NCI-H2107 treated with DMSO at 0.1 percent for 48 hours (cell line): ENCODE measurements around the gene ZFPL1.

Experiments used
- DNase-seq: peaks from one replicate; lab custom pipeline; 2025; ENCODE audit not compliant: unreplicated experiment; lab: John Stamatoyannopoulos, UW

ZFPL1 gene

GRCh38 chr11:65090628-65091027 lies 6.6 kb downstream of the ZFPL1 start:
- no peak for DNase-seq

DNA sequence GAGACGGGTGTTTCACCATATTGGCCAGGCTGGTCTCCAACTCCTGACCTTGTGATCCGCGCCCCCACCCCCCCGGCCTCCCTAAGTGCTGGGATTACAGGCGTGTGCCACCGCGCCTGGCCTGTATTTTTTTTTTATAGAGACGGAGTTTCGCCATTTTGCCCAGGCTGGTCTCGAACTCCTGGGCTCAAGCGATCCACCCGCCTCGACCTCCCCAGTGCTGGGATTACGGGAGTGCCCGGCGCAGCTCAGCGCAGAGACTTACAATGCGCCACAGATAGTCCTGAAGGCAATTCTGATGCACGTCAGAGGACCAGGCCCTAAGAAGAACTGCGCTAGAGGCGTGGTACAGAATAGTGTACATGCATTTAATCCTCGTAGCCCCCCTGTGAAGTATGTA lies 11.4 kb downstream of the ZFPL1 start:
- no peak for DNase-seq

- peak; percentile 79 for DNase-seq
Measured at GRCh38 chr11:65095974-65096806, 12.2 kb downstream of the ZFPL1 start, which contains the start of gene VPS51. Gene VPS51, plus strand, starts transcription at chr11:65096214. Its CDS starts 37 bp downstream, at chr11:65096251.

DNA sequence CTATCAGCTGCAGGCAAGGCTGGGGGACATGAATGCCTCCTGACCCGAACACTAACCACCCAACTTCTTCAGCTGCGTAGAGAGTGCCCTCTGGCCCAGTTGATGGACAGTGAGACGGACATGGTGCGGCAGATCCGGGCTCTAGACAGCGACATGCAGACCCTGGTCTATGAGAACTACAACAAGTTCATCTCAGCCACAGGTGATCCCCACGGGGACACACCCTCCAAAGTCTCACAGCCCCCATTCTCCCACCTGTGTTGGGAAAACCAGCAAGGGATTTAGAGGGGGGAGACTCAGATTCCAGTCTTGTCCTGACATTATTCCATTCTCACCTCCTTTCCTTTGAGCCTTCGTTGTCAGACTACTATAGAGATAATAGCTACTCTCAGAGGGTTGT lies 12.9 kb downstream of the ZFPL1 start:
- no peak for DNase-seq

- DNase-seq = no peak
Measured at GRCh38 chr11:65100674-65101350, 16.8 kb downstream of the ZFPL1 start.

- DNase-seq = no peak
Measured at GRCh38 chr11:65102142-65103095, 18.4 kb downstream of the ZFPL1 start.

DNA sequence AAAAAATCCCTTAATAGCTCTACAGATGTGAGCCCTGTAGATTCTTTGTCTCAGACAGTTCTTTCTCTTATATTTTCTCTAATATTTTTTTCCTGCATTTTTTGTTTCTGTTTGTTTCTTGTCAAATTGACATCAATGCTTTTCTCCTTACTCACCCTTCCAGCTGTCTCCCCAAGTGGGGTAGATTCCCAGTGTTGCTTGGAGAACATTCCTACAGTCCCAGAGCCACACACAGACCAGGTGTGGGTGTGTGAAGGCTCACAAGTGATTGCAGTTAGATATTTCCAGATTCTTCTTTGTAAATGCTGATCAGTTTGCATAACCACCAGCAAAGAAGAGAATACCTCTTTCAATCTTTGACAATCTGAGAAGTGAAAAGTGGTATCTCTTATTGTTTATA lies 19.5 kb downstream of the ZFPL1 start:
- DNase-seq = no peak

DNA sequence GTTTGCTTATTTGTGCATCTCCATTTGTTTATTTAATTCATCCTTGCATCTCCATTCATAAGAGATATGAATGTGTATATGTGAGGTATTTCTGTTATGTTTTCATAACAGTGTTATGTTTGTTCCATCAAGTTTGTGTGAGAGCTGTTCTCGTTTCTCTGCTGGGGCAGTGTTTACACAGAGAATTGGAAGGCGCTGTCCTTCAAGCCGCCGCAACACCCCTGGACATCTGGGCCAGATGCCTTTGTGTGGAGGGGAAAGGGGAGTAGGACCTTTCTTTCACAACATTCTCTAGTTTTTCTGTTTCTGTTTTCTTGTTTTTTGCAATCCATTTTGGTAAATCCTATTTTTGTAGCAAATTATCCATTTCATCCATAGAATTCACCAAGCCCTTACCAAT lies 20.6 kb downstream of the ZFPL1 start:
- DNase-seq = no peak

GRCh38 chr11:65107078-65107477 lies 23.1 kb downstream of the ZFPL1 start:
- DNase-seq = no peak

DNA sequence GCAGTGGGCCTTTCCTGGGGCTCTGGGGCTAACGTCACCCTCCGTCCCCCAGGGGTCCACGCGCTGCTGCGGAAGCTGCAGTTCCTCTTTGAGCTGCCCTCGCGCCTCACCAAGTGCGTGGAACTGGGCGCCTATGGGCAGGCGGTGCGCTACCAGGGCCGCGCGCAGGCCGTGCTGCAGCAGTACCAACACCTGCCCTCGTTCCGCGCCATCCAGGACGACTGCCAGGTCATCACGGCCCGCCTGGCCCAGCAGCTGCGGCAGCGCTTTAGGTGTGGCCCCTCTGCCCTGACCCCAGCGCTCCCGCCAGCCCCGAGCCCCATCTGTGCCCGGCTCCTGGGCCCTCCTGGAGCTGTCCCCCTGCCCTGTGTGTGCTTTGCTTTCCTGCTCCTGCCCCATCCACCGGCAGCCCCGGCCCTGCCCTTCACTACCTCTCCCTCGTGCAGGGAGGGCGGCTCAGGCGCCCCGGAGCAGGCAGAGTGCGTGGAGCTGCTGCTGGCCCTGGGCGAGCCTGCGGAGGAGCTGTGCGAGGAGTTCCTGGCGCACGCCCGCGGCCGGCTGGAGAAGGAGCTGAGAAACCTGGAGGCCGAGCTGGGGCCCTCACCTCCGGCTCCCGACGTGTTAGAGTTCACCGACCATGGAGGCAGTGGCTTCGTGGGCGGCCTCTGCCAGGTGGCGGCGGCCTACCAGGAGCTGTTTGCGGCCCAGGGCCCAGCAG lies 23.9 kb downstream of the ZFPL1 start:
- DNase-seq = no peak

DNA sequence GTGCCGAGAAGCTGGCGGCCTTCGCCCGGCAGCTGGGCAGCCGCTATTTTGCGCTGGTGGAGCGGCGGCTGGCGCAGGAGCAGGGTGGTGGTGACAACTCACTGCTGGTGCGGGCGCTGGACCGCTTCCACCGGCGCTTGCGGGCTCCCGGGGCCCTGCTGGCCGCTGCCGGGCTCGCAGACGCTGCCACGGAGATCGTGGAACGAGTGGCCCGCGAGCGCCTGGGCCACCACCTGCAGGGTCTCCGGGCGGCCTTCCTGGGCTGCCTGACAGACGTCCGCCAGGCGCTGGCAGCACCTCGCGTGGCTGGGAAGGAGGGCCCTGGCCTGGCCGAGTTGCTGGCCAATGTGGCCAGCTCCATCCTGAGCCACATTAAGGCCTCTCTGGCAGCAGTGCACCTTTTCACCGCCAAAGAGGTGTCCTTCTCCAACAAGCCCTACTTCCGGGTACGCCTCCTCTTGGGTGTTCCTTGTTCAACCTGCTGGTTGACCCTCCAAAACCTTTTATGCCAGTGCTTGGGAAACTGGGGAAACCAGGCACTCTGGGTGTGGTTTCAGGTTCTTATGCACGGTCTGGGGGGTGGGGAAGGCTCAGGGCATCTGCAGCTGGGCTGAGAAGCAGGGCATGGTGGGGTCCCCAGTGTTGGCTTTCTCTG lies 24.6 kb downstream of the ZFPL1 start:
- no peak for DNase-seq

- DNase-seq = no peak
Measured at GRCh38 chr11:65109231-65110198, 25.5 kb downstream of the ZFPL1 start.

DNA sequence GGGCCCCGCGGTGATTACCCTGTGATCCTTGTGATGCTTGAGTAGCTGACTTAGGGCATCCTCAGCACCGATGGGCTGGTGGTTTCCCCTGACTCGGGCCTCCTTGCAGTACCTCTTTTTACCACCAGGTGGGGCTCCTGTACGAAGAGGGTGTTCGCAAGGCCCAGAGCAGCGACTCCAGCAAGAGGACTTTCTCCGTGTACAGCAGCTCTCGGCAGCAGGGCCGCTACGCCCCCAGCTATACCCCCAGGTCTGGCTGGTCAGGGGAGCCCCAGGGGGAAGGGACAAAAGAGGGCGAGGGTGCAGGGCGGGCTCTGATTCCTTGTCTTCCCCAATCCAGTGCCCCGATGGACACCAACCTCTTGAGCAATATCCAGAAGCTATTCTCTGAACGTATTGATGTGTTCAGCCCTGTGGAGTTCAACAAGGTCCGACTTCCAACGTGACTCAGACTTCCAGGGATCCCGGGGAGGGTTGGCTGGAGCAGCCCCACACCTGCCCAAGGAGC lies 26.4 kb downstream of the ZFPL1 start:
- DNase-seq = peak; percentile 67

DNA sequence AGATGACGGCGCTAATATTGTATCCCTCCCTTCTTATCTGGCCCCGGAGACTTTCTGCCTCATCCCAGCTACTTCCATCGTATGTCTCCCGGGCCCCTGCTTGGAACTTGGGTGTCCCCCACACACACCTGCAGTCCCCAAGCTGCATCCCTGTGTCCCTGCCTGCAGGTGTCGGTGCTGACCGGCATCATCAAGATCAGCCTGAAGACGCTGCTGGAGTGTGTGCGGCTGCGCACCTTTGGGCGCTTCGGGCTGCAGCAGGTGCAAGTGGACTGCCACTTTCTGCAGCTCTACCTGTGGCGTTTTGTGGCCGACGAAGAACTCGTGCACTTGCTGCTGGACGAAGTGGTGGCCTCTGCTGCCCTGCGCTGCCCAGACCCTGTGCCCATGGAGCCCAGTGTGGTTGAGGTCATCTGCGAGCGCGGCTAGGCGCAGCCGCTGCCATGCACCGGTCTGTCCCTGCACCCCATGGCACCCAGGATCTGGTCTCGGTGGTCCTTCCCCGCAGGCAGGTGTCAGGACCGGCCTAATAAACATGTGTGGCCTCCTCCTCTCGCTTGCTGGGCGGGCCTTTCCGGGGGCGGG lies 27.2 kb downstream of the ZFPL1 start:
- no peak for DNase-seq

DNA sequence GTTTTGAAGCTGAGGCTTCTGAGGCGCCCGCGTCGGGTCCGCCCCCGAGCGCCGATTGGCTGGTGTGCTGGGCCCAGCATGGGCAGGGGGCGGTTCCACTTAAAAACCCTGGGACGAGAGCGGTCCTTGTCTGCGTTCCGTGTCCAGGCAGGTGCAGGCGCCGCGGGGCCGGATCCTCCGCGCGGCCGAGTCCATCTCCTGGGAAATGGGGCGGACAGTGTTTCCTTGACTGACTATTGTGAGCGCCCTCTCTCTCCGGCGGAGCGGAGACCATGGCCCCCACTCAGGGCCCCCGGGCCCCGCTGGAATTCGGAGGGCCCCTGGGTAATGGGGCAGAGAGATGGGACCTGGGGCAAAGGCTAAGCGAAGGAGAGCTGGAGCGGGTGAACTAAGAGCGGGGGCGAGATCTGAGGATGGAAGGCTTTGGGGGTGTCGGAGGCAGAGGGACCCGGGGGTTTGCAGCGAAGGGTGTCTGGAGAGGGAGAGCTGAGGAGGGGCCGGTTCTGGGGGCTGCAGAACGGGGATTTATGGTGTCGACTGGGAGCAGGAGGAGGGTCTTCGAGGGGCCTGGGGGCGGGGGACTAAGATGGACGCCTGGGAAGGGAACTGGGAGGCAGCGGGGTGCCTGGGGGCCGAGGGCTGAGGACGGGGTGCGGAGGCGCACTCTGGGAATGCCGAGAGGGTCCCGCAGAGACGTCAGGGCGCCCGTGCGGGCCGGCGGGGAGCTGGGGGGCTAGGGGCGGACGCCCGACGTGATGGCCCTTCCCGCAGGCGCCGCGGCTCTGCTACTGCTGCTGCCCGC lies 27.9 kb downstream of the ZFPL1 start, which contains the start of gene TM7SF2:
Gene TM7SF2, plus strand, starts transcription at position 129 of the 802 bp plus-strand sequence. Its CDS starts 144 bp downstream, at position 273.
- peak; percentile 80 for DNase-seq

GRCh38 chr11:65112546-65113360 lies 28.7 kb downstream of the ZFPL1 start:
- DNase-seq = no peak

GRCh38 chr11:65113361-65113756 lies 29.3 kb downstream of the ZFPL1 start:
- DNase-seq = no peak
